Mesenchymal stem cell (in vitro differentiated cells and primary cell): ENCODE data around the gene DLST.
A peak's percentile ranks its signal among the peaks of the same experiment; 100 is the strongest.

Source experiments
- DNase-seq: peaks from one replicate; pipeline ENCODE4 v3.0.0-alpha.2; 2013
- H2AFZ ChIP-seq: one replicate; pipeline ENCODE4 v1.6.1; 2013; ENCODE audit warnings: low read depth, mild to moderate bottlenecking, control low read depth, inconsistent platforms, low read length, moderate library complexity
- H2AK5ac ChIP-seq: 2 replicates; pipeline ENCODE4 v1.6.1; 2013; ENCODE audit warnings: low read length, moderate library complexity, mild to moderate bottlenecking, inconsistent platforms; ENCODE audit not compliant: severe bottlenecking
- H2BK120ac ChIP-seq: one replicate; pipeline ENCODE4 v1.6.1; 2013; ENCODE audit warnings: low read depth, mild to moderate bottlenecking, inconsistent platforms, low read length, moderate library complexity
- H2BK12ac ChIP-seq, 2 experiments: one replicate each; pipeline ENCODE4 v1.6.1; 2013; ENCODE audit warnings: inconsistent platforms in 2 of 2, low read length in 2 of 2, mild to moderate bottlenecking in 2 of 2, moderate library complexity in 2 of 2, control low read depth in 1 of 2
- H2BK15ac ChIP-seq: one replicate; pipeline ENCODE4 v1.6.1; 2013; ENCODE audit warnings: mild to moderate bottlenecking, low read depth, inconsistent platforms; ENCODE audit not compliant: poor library complexity, severe bottlenecking
- H2BK5ac ChIP-seq: 2 replicates; pipeline ENCODE4 v1.6.1; 2013; ENCODE audit warnings: low read depth, mild to moderate bottlenecking, low read length, control low read depth, inconsistent platforms; ENCODE audit not compliant: poor library complexity, severe bottlenecking
- H3K14ac ChIP-seq, 2 experiments: one replicate each; pipeline ENCODE4 v1.6.1; 2013; ENCODE audit warnings: inconsistent platforms in 2 of 2, low read length in 2 of 2, control low read depth in 1 of 2, mild to moderate bottlenecking in 1 of 2, moderate library complexity in 1 of 2
- H3K18ac ChIP-seq, 2 experiments: one replicate each; pipeline ENCODE4 v1.6.1; 2013; ENCODE audit warnings: inconsistent platforms in 2 of 2, low read length in 2 of 2, control low read depth in 1 of 2, low read depth in 1 of 2, mild to moderate bottlenecking in 1 of 2
- H3K23ac ChIP-seq, 2 experiments: one replicate each; pipeline ENCODE4 v1.6.1; 2013; ENCODE audit warnings: inconsistent platforms in 2 of 2, low read length in 2 of 2, mild to moderate bottlenecking in 2 of 2, moderate library complexity in 2 of 2, control low read depth in 1 of 2
- H3K27ac ChIP-seq: 2 replicates; pipeline ENCODE4 v1.5.1; 2013; ENCODE audit warnings: mild to moderate bottlenecking, moderate library complexity, low read length, control low read depth, inconsistent platforms; ENCODE audit not compliant: poor library complexity, severe bottlenecking
- H3K27me3 ChIP-seq, 2 experiments: 2 replicates each; pipeline versions ENCODE4 v1.6.1 to v1.7.0; 2013; ENCODE audit warnings: low read length in 2 of 2, mild to moderate bottlenecking in 2 of 2, moderate library complexity in 2 of 2, control low read depth in 1 of 2, inconsistent platforms in 1 of 2; ENCODE audit not compliant: control insufficient read depth in 1 of 2, insufficient read depth in 1 of 2
- H3K36me3 ChIP-seq, 2 experiments: 2 replicates each; pipeline versions ENCODE4 v1.6.1 to v1.7.0; 2013; ENCODE audit warnings: low read length in 2 of 2, control low read depth in 1 of 2, inconsistent platforms in 1 of 2, low read depth in 1 of 2, mild to moderate bottlenecking in 1 of 2; ENCODE audit not compliant: insufficient read depth in 2 of 2, control insufficient read depth in 1 of 2
- H3K4ac ChIP-seq, 2 experiments: one replicate each; pipeline ENCODE4 v1.6.1; 2013; ENCODE audit warnings: inconsistent platforms in 2 of 2, low read length in 2 of 2, mild to moderate bottlenecking in 2 of 2, moderate library complexity in 2 of 2, control low read depth in 1 of 2, low read depth in 1 of 2
- H3K4me1 ChIP-seq: 2 replicates; pipeline ENCODE4 v1.6.1; 2013; ENCODE audit warnings: low read depth, low read length, control low read depth; ENCODE audit not compliant: control insufficient read depth, insufficient read depth
- H3K4me2 ChIP-seq: 2 replicates; pipeline ENCODE4 v1.6.1; 2013; ENCODE audit warnings: low read length, mild to moderate bottlenecking, inconsistent platforms; ENCODE audit not compliant: poor library complexity, severe bottlenecking
- H3K4me3 ChIP-seq, 2 experiments: 2 replicates each; pipeline versions ENCODE4 v1.5.1 to v1.7.0; 2013; ENCODE audit warnings: low read length in 2 of 2, mild to moderate bottlenecking in 2 of 2, control low read depth in 1 of 2, low read depth in 1 of 2; ENCODE audit not compliant: insufficient read depth in 1 of 2
- H3K79me1 ChIP-seq: replicated peaks from 2 replicates; pipeline ENCODE4 v1.6.1; 2013; ENCODE audit warnings: mild to moderate bottlenecking, control low read depth, low read length, inconsistent platforms; ENCODE audit not compliant: poor library complexity, severe bottlenecking
- H3K9ac ChIP-seq: 2 replicates; pipeline ENCODE4 v1.7.0; 2013; ENCODE audit warnings: mild to moderate bottlenecking, low read length, moderate library complexity
- H3K9me3 ChIP-seq: 2 replicates; pipeline ENCODE4 v1.7.0; 2013; ENCODE audit warnings: mild to moderate bottlenecking, low read length; ENCODE audit not compliant: control insufficient read depth
- H4K8ac ChIP-seq: one replicate; pipeline ENCODE4 v1.6.1; 2013; ENCODE audit warnings: inconsistent platforms, mild to moderate bottlenecking, low read length, moderate library complexity
- H4K91ac ChIP-seq: one replicate; pipeline ENCODE4 v1.6.1; 2013; ENCODE audit warnings: mild to moderate bottlenecking, low read length, inconsistent platforms
- WGBS: methylation state at CpG from one replicate; pipeline ENCODE4 v1.1.7; 2013; ENCODE audit warnings: mixed read lengths; 5-methylcytosine and 5-hydroxymethylcytosine counted together

DLST gene

GRCh38 chr14:74949859-74950573 is 68.3 kb downstream of the DLST start:
- 82% methylated on average over 17 of the region's 17 CpGs for WGBS
- H3K27me3 ChIP-seq = no peaks in the 10 kb centered on the region

GRCh38 chr14:74950795-74951442 is 69.2 kb downstream of the DLST start:
- WGBS = 50% methylated on average over 9 of the region's 9 CpGs
- peak overlapping the region in 1 of 2 experiments; percentile 47 for H3K4ac ChIP-seq
- H3K27ac ChIP-seq = no peak overlapping the region
- peak overlapping the region in 1 of 2 experiments; percentile 30 for H3K18ac ChIP-seq
- no peaks in the 10 kb centered on the region for H3K27me3 ChIP-seq
- H3K36me3 ChIP-seq = peaks cover 17 to 29% of the 10 kb centered on the region in 2 experiments
- no peak overlapping the region for H2AK5ac ChIP-seq
- peaks cover 51% of the 10 kb centered on the region for H3K4me1 ChIP-seq
- peak; percentile 60 for DNase-seq
- H3K79me1 ChIP-seq = peaks cover 7% of the 10 kb centered on the region
- H2BK12ac ChIP-seq = no peak overlapping the region
- no peak overlapping the region for H2BK5ac ChIP-seq
- H3K14ac ChIP-seq = peak overlapping the region in 1 of 2 experiments; percentile 18
- H4K8ac ChIP-seq = peak overlapping the region; percentile 55
- no peak overlapping the region for H3K9ac ChIP-seq
- H2AFZ ChIP-seq = peak overlapping the region; percentile 20
- peak overlapping the region; percentile 57 for H2BK120ac ChIP-seq
- peak overlapping the region; percentile 37 for H4K91ac ChIP-seq
- H3K4me3 ChIP-seq = no peak overlapping the region
- H3K4me2 ChIP-seq = no peak overlapping the region
- no peak overlapping the region for H3K23ac ChIP-seq
- H3K9me3 ChIP-seq = no peaks in the 10 kb centered on the region
- H2BK15ac ChIP-seq = peak overlapping the region; percentile 30

More at GRCh38 chr14:74949859-74950573, 68.3 kb downstream of the DLST start:
- no peak overlapping the region for H3K23ac ChIP-seq
- DNase-seq = no peak
- peaks cover 7% of the 10 kb centered on the region for H3K79me1 ChIP-seq
- no peak overlapping the region for H2AK5ac ChIP-seq
- H3K4me2 ChIP-seq = no peak overlapping the region
- no peak overlapping the region for H3K27ac ChIP-seq
- H2AFZ ChIP-seq = no peak overlapping the region
- no peak overlapping the region for H3K9ac ChIP-seq
- no peak overlapping the region for H2BK15ac ChIP-seq
- peak overlapping the region in 1 of 2 experiments; percentile 38 for H2BK12ac ChIP-seq
- H3K18ac ChIP-seq = no peak overlapping the region
- H3K14ac ChIP-seq = peak overlapping the region in 1 of 2 experiments; percentile 44
- H3K4me1 ChIP-seq = peaks cover 43% of the 10 kb centered on the region
- H2BK5ac ChIP-seq = no peak overlapping the region
- H4K91ac ChIP-seq = peak overlapping the region; percentile 34
- H3K4me3 ChIP-seq = no peak overlapping the region
- peaks cover 17 to 29% of the 10 kb centered on the region in 2 experiments for H3K36me3 ChIP-seq
- no peak overlapping the region for H3K4ac ChIP-seq
- no peaks in the 10 kb centered on the region for H3K9me3 ChIP-seq
- H4K8ac ChIP-seq = peak overlapping the region; percentile 39
- H2BK120ac ChIP-seq = no peak overlapping the region

- DNase-seq = no peak
- H3K79me1 ChIP-seq = peaks cover 7% of the 10 kb centered on the region
- no peak overlapping the region for H3K9ac ChIP-seq
- H3K4ac ChIP-seq = peak overlapping the region in 1 of 2 experiments; percentile 61
- H4K8ac ChIP-seq = peak overlapping the region; percentile 88
- H3K9me3 ChIP-seq = no peaks in the 10 kb centered on the region
- WGBS = 55% methylated on average over 11 of the region's 15 CpGs
- no peak overlapping the region for H3K4me2 ChIP-seq
- H3K4me3 ChIP-seq = no peak overlapping the region
- no peak overlapping the region for H2AK5ac ChIP-seq
- no peak overlapping the region for H3K27ac ChIP-seq
- no peaks in the 10 kb centered on the region for H3K27me3 ChIP-seq
- H4K91ac ChIP-seq = peak overlapping the region; percentile 56
- H2BK5ac ChIP-seq = no peak overlapping the region
- H3K4me1 ChIP-seq = peaks cover 53% of the 10 kb centered on the region
- peaks cover 17 to 29% of the 10 kb centered on the region in 2 experiments for H3K36me3 ChIP-seq
- H2AFZ ChIP-seq = no peak overlapping the region
- peak overlapping the region; percentile 46 to 64 for H3K18ac ChIP-seq
- H3K23ac ChIP-seq = no peak overlapping the region
- no peak overlapping the region for H2BK15ac ChIP-seq
- no peak overlapping the region for H3K14ac ChIP-seq
- H2BK120ac ChIP-seq = peak overlapping the region; percentile 57
- H2BK12ac ChIP-seq = peak overlapping the region; percentile 73 to 77
Measured at GRCh38 chr14:74951443-74952179, 69.9 kb downstream of the DLST start.
